Activated CD4-positive, alpha-beta memory T cell treated with anti-CD3 and anti-CD28 coated beads for 36 hours (primary cell): ENCODE results near the gene TNS3. TPM values are rescaled to one million over a fixed set of nuclear protein-coding genes. Genes with fewer than 3 reads are reported as not detected.

ENCODE experiments used
- CTCF ChIA-PET: fragments of 350-600 bp; sonication (Branson Sonifier 250); formaldehyde crosslinking; loops from one replicate; lab custom pipeline; 2021; ENCODE audit warnings: antibody characterized with exemption, inconsistent platforms; lab: Charles Lee
- POLR2A ChIA-PET: fragments of 350-600 bp; sonication (Branson Sonifier 250); formaldehyde crosslinking; loops from one replicate; lab custom pipeline; 2021; ENCODE audit warnings: antibody characterized with exemption; lab: Charles Lee
- DNase-seq: peaks from one replicate; pipeline ENCODE4 v3.0.0-alpha.2; 2020
- H3K27ac Mint-ChIP-seq: one replicate; pipeline ENCODE4 v1.8.0; 2021; ENCODE audit warnings: mixed read lengths
- H3K27me3 Mint-ChIP-seq: one replicate; pipeline ENCODE4 v1.8.0; 2021; ENCODE audit warnings: mixed read lengths
- H3K36me3 Mint-ChIP-seq: one replicate; pipeline ENCODE4 v1.8.0; 2021; ENCODE audit warnings: mixed read lengths
- H3K4me1 Mint-ChIP-seq: one replicate; pipeline ENCODE4 v1.8.0; 2021; ENCODE audit warnings: low read depth, mixed read lengths
- H3K4me3 Mint-ChIP-seq: one replicate; pipeline ENCODE4 v1.8.0; 2021; ENCODE audit warnings: mild to moderate bottlenecking, mixed read lengths
- H3K9me3 Mint-ChIP-seq: one replicate; pipeline ENCODE4 v1.8.0; 2021; ENCODE audit warnings: mixed read lengths
- intact Hi-C: fragments of 100-400 bp; cut with micrococcal nuclease; formaldehyde crosslinking; loops from one replicate; pipeline ENCODE4 v1.15.1; 2023
- total RNA-seq, 2 experiments: library from RNA; stranded (reverse); gene quantifications; one replicate each; pipeline ENCODE4 v1.2.3, GENCODE V29; 2021

TNS3 gene
- total RNA-seq, 2 experiments from 2014 or later, result 0.15 to 0.31 TPM

GRCh38 chr7:47382200-47382599 is 199.7 kb downstream of the TNS3 start:
- H3K9me3 Mint-ChIP-seq, result no peaks in the 10 kb centered on the region
- H3K4me3 Mint-ChIP-seq, result no peak overlapping the region
- ChIA-PET CTCF (no interaction called here), POLR2A (no interaction called here)
- peaks cover 3% of the 10 kb centered on the region for H3K27me3 Mint-ChIP-seq
- H3K27ac Mint-ChIP-seq, result no peak overlapping the region
- H3K4me1 Mint-ChIP-seq, result no peaks in the 10 kb centered on the region
- no peak for DNase-seq
- intact Hi-C loops, result no loop called here
- no peaks in the 10 kb centered on the region for H3K36me3 Mint-ChIP-seq

GRCh38 chr7:47381134-47381495 is 200.8 kb downstream of the TNS3 start:
- no peak for DNase-seq
- no peaks in the 10 kb centered on the region for H3K9me3 Mint-ChIP-seq
- H3K4me1 Mint-ChIP-seq, result no peaks in the 10 kb centered on the region
- no peaks in the 10 kb centered on the region for H3K36me3 Mint-ChIP-seq
- no peak overlapping the region for H3K4me3 Mint-ChIP-seq
- ChIA-PET POLR2A (no interaction called here), CTCF (no interaction called here)
- intact Hi-C loops, result no loop called here
- H3K27ac Mint-ChIP-seq, result no peak overlapping the region
- peaks cover 3% of the 10 kb centered on the region for H3K27me3 Mint-ChIP-seq

GRCh38 chr7:47380325-47381133 is 201.4 kb downstream of the TNS3 start:
- H3K4me1 Mint-ChIP-seq, result no peaks in the 10 kb centered on the region
- H3K4me3 Mint-ChIP-seq, result no peak overlapping the region
- intact Hi-C loops, result no loop called here
- no peaks in the 10 kb centered on the region for H3K36me3 Mint-ChIP-seq
- no peaks in the 10 kb centered on the region for H3K9me3 Mint-ChIP-seq
- H3K27me3 Mint-ChIP-seq, result peaks cover 5% of the 10 kb centered on the region
- ChIA-PET POLR2A (no interaction called here), CTCF (no interaction called here)
- no peak for DNase-seq
- H3K27ac Mint-ChIP-seq, result no peak overlapping the region

GRCh38 chr7:47379629-47380324 is 202.1 kb downstream of the TNS3 start:
- ChIA-PET CTCF (no interaction called here), POLR2A (no interaction called here)
- Mint-ChIP-seq H3K4me3 (no peak overlapping the region), H3K9me3 (no peaks in the 10 kb centered on the region), H3K4me1 (no peaks in the 10 kb centered on the region), H3K27ac (no peak overlapping the region), H3K36me3 (no peaks in the 10 kb centered on the region), H3K27me3 (peaks cover 5% of the 10 kb centered on the region)
- no peak for DNase-seq
- intact Hi-C loops, result no loop called here

DNA sequence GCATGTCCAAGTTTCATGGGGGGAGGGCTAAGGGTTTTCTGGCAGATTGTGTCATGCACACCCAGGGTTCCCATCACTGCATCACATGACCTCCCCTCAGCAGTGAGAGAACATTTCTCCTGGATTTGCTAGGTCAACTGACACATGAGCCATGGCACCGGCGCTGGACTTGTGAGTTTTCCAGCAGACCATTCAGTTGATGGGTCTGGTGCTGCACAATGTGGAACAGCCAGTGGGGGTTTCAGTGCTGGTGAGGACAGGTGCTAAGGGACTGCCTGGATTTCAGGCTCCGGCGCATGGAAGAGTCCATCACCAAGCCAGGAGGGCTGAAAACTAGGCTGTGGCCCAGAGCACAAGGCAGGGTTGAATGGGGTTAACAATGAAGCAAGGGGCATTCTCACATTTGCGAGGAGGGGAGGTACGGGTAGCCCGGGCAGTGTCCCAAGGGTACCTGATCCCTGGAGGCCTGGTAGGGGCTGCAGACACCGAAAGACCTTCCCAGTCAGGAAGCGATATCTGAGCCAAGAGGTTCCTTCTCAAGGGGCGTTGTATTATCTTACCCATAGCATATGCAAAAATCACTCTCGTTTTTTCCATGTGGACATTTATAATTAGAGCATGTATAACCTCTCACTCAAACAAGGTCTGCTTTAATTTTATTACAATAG is 203.0 kb downstream of the TNS3 start:
- no peaks in the 10 kb centered on the region for H3K9me3 Mint-ChIP-seq
- H3K27ac Mint-ChIP-seq, result no peak overlapping the region
- H3K4me3 Mint-ChIP-seq, result no peak overlapping the region
- no peak for DNase-seq
- peaks cover 5% of the 10 kb centered on the region for H3K27me3 Mint-ChIP-seq
- no peaks in the 10 kb centered on the region for H3K4me1 Mint-ChIP-seq
- POLR2A ChIA-PET, result no interaction called here
- intact Hi-C loops, result no loop called here
- CTCF ChIA-PET, result no interaction called here
- H3K36me3 Mint-ChIP-seq, result no peaks in the 10 kb centered on the region

- H3K27me3 Mint-ChIP-seq, result peaks cover 5% of the 10 kb centered on the region
- POLR2A ChIA-PET, result no interaction called here
- H3K36me3 Mint-ChIP-seq, result no peaks in the 10 kb centered on the region
- no peak for DNase-seq
- H3K27ac Mint-ChIP-seq, result no peak overlapping the region
- no peaks in the 10 kb centered on the region for H3K9me3 Mint-ChIP-seq
- CTCF ChIA-PET, result no interaction called here
- intact Hi-C loops, result no loop called here
- no peak overlapping the region for H3K4me3 Mint-ChIP-seq
- no peaks in the 10 kb centered on the region for H3K4me1 Mint-ChIP-seq
Measured at GRCh38 chr7:47377741-47378140, 204.2 kb downstream of the TNS3 start.

- Mint-ChIP-seq H3K27me3 (peaks cover 5% of the 10 kb centered on the region), H3K4me3 (no peak overlapping the region), H3K27ac (no peak overlapping the region), H3K36me3 (no peaks in the 10 kb centered on the region), H3K9me3 (no peaks in the 10 kb centered on the region), H3K4me1 (no peaks in the 10 kb centered on the region)
- intact Hi-C loops, result no loop called here
- ChIA-PET POLR2A (no interaction called here), CTCF (no interaction called here)
- DNase-seq, result no peak
Measured at GRCh38 chr7:47376991-47377616, 204.8 kb downstream of the TNS3 start.

DNA sequence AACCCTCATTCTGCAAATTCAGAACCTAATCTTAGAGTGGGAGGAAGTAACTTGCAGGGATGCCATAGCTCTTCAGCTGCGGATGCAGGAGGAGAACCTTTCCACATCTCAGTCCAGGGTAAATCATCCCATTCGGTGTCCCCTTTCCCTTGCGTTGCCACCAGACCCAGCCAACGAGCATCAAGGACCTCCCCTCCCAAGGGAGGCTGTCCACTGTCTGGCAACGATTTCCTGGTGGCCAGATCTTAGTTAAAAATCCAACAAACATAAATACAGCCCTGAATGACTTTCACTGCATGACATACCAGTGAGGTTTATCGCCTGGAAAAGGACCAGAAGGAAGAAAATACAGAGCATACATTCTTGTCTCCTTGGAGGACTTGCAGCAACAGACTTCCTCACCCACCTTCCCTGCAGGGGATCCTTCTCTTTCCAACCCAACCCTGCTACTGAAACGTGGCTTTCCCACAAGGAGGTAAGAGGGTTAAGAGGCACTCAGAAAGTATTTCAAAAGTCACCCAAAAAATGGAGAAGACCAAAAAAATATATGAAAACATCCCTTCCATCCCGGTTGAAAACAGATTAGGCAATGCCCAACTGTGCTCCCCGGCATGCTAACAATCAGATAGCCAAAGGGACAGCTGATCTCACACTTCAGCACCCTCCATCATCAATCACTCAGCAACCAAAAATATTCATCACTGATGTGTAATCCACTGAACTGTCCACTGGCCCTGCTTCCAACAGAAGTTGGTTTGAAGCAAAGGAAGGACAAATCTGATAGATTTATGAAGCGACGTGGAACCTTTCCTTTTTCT is 206.6 kb downstream of the TNS3 start:
- CTCF ChIA-PET, result no interaction called here
- no peaks in the 10 kb centered on the region for H3K36me3 Mint-ChIP-seq
- no peaks in the 10 kb centered on the region for H3K4me1 Mint-ChIP-seq
- POLR2A ChIA-PET, result no interaction called here
- H3K4me3 Mint-ChIP-seq, result no peak overlapping the region
- H3K27me3 Mint-ChIP-seq, result peaks cover 2% of the 10 kb centered on the region
- no peaks in the 10 kb centered on the region for H3K9me3 Mint-ChIP-seq
- intact Hi-C loops, result no loop called here
- H3K27ac Mint-ChIP-seq, result no peak overlapping the region
- DNase-seq, result no peak

DNA sequence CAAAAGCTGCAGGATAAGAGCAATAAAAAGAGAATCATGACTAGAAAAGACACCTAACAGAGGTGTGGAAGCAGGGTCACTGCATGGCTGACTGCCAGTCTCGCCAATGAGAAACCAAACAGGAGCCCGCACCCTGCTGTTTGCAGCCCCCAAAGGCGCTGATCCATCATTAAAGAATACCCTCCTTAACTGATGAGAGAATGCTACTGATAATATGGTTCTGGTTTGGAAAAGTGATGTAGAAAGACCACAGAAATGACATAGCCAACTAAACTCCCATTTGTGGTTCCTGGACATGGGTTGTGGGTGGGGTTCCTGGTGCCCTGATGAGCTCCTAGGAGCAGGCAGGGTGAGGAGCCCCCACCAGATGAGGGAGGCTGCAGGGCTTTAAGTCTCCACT is 207.4 kb downstream of the TNS3 start:
- no peak for DNase-seq
- Mint-ChIP-seq H3K36me3 (no peaks in the 10 kb centered on the region), H3K4me1 (no peaks in the 10 kb centered on the region), H3K27me3 (peaks cover 2% of the 10 kb centered on the region), H3K27ac (no peak overlapping the region), H3K9me3 (no peaks in the 10 kb centered on the region), H3K4me3 (no peak overlapping the region)
- ChIA-PET CTCF (no interaction called here), POLR2A (no interaction called here)
- intact Hi-C loops, result no loop called here

DNA sequence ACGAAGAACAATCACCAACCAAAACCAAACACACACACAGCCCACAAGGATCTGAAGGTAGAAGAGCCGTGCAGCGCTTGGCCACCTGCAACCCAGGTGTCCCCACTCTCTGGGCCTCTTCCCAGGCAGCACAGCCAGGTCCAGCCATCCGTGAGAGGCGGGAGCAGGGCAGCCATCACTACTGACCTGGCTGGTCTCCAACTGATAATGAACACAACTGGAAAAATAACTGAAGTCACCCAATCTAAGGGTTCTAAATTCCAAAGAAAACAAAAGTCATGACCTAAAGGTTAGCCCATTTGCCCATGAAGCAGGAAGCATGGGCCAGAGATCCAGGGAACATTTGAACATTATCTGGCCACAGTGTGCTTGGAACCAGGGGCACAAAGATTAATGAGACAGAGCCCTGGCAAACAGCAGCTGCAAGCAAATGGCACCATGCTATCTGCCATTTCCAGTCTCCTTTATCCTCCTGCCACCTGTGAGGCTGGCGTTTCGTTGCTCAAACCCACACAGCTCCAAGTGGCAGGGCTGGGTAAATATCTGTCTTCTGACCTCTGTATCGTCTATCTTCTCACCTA is 207.9 kb downstream of the TNS3 start:
- Mint-ChIP-seq H3K27ac (no peak overlapping the region), H3K4me3 (no peak overlapping the region), H3K4me1 (no peaks in the 10 kb centered on the region), H3K9me3 (no peaks in the 10 kb centered on the region), H3K36me3 (no peaks in the 10 kb centered on the region), H3K27me3 (peaks cover 2% of the 10 kb centered on the region)
- DNase-seq, result no peak
- intact Hi-C loops, result no loop called here
- POLR2A ChIA-PET, result no interaction called here
- CTCF ChIA-PET, result no interaction called here

DNA sequence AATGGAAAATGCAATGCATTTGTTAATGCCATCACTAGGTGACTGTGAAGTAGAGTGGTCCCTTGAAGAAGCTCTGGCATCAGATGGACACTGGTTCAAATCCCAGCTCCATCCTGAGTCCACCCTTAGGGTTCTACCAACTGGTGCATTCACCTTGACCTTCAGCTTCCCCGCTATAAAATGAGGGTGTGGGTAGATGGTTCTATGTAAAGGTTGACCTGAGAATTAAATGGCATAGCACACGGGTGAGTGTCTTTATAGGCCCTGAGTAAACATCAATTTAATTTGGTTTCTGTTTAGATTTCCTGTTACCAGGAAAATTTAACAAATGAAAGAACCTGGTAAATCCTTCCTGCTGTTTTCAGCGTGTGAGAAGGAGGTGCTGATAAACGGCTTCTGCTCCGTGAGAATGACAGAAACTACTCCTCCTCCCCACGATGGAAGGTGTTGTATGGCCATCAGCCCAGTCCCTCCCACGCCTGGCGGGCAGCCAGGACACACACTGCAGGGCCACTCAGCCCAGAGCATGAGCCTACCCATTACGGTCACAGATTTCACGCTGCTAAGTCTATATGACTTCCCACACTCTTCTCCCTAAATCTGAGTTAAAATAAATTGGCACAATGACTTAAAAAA is 210.1 kb downstream of the TNS3 start:
- H3K4me3 Mint-ChIP-seq, result no peak overlapping the region
- CTCF ChIA-PET, result no interaction called here
- no peaks in the 10 kb centered on the region for H3K9me3 Mint-ChIP-seq
- POLR2A ChIA-PET, result no interaction called here
- no peak overlapping the region for H3K27ac Mint-ChIP-seq
- no peaks in the 10 kb centered on the region for H3K36me3 Mint-ChIP-seq
- intact Hi-C loops, result no loop called here
- H3K27me3 Mint-ChIP-seq, result peaks cover 2% of the 10 kb centered on the region
- DNase-seq, result no peak
- no peaks in the 10 kb centered on the region for H3K4me1 Mint-ChIP-seq
